ENCODE measurements around the gene KLHL29.
A peak's percentile ranks its signal among the peaks of the same experiment; 100 is the strongest.

Gene KLHL29

DNA sequence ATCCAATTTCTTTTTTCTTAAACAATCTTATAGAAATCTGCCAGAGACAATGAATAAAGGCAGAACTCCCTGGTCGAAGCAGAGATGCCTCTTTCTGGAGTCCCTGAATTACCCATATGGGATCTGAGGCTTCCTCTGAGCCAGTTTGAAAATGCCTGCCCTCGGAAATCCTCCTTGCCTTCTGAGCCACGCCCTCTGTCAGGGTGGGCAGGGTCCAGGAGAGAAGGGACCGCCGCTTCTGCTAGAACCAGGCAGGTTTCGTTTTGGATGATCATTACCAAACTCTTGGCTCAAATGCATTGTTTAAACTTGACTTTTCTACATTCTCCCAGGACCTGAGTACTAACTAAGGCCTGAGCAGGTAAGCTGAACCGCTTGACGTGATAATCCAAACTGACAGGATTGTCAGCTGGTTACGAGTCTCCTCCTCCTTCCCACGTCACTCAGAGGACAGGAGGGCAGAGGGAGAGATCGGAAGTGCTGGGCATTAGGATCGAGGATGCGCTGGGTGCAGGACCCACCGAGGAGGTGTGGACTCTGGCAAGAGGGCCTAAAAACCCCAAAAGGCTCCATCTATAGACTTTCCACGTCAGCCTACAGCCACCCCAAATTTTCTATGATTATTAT, 128.4 kb downstream of the KLHL29 start:
- DNase-seq (ENCODE audit: low read depth) = no peak

DNA sequence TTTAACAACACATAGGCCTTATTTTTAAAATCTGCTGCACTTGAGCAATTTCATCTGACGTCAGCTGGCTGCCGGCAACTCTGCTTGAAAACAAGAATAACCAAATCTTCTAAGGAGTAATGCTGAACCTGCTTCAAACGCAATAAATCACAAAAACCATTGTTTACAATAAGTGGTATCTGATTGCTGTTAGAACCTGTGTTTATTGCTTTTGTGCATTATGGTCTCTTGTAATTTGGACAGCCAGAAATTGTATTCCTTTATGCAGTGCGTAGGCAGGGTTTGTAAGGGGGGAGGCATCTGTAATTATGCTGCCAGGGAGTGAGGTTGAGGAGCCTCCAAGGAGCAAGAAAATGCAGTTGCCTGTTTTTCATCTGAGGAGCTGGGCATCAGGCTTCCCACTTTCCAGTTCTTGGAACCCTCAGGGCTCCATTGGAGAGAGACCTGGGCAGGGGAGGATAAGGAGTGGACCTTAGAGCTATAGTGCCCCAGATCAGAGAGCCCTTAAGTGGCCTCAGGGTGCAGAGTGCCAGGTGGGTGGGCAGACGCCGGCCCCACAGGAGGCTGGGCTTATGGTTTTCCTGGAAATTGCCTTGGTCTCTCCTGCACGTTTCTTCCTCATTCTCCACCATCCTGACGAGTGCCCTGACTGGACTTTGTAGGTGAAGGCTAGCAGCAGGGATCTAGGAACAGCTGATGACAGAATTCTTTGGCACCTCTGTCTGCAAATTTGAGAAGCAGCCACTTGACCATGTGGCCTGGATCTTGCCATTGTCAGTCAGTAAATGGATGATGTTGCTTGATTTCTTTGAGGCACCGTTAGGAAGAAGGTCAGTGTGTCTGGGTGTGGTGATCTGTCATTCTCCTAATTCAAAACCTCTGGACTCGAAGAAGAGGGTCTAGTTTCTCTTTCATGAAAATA, 129.2 kb downstream of the KLHL29 start:
- no peak for DNase-seq (ENCODE audit: low read depth)

DNA sequence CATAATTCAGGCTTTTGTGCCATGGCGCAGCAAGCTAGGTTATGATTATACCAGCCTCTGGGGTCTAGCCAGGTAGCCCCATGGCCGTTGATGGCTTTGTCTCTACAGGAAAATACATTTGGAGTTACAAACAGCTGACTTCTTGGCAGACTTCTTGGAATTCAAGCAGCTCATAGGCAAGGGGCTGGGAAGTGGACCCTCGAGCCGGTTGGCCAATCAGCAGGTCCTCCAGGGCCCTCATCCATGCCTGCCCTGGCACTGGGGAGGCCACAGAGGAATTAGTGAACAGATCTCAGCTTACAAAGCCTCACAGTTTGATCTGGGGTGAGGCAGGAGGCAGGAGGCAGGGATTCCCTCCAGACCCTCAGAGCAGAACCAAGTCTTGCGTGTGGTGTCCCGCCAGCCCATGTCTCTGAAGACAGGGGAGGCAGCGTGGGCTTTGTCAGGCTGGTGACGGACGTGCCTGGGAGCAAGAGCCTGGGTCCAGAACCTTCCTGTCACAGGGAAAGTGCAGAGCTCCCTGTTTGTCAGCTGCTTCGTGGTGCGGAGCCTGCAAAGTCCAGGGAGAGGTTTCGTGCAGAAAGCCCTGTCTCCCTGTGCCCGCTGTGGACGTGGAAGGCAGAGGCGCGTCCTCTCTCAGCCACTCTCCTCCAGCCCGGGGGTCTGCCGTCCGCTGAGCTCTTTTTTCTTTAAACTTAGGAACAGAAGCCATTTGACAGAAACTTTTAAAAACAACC, 131.7 kb downstream of the KLHL29 start:
- no peak for DNase-seq (ENCODE audit: low read depth)

DNA sequence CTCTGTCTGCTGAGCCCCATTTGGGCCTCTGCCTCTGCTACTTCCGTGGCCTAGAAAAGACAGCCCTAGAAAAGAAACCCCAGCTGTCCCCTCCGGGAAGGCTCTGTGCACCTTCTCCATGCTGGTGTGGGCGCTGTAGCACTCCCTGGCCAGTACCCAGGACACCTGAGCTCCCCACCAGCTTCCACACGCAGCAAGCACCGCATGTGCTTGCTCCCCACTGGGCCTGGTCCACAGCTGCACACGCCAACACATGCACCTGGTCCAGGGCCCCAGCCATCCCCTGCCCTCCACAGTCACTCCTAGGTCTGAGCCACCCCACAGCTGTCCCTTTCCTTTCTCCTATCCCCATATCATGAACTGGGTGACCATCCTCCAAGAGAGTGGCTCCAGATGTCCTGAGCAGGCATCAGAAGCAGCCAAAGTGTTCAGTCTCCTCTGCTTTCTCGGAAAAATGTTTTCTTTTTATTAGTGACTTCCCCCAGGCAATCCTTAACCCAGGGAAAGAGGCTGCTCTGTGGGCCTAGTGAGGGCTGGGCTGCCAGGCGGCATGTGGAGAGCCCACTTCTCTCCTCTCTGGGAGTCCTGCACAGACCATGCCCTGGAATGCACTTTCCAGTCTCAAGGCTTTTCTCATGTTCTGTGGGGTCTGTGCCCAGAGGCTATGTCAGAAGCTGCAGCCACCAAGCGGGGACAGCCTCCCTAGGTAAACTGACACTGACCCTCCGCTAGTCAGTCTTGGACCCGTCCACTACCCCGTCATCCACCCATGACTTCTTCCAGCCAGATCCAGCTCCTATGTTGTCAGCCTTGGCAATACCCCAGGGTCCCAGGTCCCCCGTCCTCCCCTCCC, 133.7 kb downstream of the KLHL29 start:
- DNase-seq (ENCODE audit: low read depth) = no peak

DNA sequence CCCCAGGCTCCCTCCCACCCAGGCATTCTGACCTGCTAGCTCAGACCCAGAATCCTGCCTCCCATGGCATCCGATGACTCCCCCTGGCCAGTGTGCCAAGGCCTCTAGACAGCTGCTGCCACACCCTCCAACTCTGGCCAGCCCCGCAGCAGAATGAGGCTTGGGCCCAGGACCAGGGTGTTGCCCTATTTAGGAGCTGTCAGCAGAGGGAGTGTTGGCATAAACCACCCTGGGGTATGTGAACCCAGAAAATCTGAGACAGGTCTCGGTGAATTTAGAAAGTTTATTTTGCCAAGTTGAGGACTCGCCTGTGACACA, 134.3 kb downstream of the KLHL29 start:
- DNase-seq (ENCODE audit: low read depth) = no peak

DNA sequence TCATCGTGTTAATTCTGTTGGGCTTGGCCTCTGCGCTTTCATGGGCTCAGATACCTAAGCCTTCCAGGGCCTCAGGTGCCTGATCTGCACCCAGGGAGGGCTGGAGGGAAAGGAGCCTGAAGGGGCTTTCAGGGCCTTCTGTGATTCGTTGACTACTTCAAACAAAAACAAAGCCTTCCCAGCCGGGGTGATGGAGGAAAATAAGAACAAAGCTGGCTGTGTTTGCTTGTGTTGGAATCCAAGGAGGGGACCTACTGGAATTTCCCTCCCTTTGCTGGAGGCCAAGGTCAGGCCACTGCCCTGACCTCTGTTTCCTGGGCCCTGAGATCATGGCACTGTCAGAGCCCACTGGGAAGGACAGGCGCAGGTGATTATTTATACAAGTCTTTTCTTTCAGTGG, 135.3 kb downstream of the KLHL29 start:
- no peak for DNase-seq (ENCODE audit: low read depth)

DNA sequence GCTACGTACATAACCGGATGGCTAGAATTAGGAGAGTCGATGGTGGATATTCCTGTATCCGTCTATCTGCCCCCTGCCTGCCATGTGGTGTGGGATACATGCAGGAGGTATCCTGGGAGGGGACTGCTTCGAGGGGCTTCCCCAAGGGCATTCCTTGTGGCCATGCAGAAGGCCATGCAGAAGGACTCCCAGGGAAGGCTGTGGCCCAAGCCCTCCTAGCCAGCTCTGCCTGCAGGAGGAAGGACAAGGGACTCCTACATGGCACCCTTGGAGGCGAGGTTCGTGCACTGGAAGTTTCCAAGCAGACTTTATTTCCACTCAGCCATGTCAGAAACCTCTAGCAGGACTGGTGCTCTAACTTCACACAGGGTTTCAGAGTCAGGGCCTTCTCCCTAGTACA, 136.1 kb downstream of the KLHL29 start:
- no peak for DNase-seq (ENCODE audit: low read depth)

DNA sequence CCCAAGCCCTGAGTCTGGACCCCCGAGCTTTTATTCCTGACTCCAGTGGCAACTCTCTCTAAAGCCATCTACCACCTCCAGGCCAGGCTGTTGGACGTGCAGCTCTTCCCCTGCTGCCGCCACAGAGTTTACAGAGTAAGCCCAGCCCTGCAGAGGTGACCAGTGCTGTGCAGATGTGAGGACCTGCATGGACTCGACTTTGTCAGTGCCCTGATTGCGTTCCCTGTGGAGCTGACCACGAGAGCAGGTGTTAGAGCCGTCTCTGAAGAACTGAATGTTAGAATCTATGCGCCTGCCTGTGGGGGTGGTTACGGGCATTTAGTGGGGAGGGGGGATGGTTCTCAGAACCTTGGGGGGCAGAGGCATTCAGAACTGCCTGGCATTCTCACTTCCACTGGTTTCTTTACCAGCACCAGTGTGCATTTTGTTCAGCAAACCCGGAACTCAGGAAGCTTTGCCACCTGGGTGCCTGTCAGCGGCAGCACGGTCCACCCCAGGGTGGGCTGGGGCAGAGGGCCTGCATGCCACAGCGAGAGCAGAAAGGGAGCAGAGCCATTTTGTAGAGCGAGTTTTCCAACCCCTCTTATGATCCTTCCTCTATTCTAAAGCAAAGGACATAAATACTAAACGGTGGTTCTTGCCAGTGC, 137.9 kb downstream of the KLHL29 start:
- no peak for DNase-seq (ENCODE audit: low read depth)

DNA sequence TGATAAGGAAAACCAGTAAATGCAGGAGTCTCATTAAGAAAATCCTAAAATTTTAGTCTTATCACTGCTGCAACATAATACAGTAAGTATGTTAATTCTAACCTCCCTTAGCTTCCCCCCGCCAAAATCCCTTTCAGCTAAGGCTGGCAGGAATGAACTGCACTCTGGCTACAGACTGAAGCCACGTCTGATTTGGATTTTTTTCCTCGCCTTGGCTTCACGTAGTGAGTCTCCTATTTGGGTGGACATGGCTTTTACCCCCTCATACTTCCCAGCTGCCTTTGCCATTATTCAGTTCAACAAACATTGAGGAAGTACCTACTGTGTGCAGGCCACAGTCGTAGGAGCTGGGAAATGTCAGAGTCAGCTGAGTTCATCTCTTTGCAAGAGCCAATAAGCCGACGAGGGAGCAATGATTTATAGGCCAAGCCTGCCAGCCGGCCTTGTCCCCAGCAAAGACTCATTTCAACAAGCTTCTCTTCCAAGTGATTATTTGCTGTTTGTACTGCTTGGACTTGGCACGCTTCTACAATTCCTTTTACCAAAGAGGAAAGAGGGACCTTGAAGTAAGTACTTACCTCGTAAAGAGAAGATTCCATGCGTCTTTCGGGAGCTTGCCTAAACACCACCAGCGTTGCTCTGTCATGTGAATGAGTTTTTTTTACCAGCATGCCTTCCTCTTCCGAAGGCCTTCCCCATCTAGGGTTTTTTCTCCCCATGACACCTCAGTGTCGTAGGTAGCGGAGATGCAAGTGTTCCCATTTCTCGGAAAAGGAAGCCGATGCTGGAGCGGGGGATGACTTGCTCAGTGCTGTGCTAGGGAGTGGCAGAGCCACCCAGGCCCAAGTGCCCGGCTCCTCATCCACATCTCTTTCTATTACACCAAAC, 138.6 kb downstream of the KLHL29 start:
- DNase-seq (ENCODE audit: low read depth) = peak; percentile 23

DNA sequence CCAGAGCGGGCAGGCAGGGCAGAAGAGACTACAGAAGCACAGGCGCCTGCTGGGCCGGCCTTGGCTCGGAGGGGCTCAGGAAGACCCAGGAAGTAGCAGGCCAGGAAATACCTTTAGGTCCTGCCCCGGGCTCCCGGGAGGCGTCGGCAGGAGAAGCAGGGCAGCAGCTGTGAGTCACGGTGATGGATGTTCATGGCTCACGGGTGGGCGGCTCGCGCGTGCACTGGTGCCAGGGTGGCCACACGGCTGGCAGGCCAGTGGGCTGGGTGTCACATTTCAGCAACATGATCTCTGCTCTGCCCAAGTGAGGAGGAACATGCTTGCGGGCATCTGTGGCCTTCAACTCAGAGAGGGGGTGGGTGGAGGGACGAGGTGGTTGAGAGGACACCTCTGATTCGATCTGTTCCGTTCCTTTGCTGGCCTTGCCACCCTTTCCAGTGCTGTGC, 139.3 kb downstream of the KLHL29 start:
- peak; percentile 76 for DNase-seq (ENCODE audit: low read depth)

DNA sequence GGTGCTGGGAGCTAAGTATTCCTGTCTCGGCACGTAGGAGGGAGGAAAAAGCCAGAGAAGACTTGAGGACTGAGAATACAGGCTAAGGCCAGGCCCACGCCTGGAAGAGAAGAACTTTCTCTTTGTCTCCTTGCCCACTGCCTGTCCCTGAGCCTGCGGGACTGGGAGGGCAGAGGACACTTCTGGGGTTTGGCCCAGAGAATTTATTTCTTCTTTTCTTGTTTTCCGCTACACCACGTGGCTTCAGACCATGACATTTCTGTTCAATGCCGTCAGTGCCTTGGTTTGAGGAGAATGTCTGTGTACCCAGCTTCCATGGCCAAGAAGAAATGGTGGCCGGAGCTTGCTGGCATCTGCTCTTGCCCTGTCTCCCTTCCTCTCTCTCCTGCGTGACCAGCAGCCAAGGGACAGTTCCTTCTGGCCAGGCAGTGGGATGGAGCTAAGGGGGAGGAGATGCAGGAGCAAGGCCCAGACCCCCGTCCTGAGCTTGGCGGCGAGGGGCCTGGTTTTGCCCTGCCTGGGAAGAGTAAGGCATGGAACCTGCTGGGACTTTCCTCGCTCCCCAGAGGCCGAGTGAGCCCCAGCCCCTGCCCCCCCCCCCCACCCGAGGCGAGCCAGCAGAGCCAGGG, 140.3 kb downstream of the KLHL29 start:
- no peak for DNase-seq (ENCODE audit: low read depth)

DNA sequence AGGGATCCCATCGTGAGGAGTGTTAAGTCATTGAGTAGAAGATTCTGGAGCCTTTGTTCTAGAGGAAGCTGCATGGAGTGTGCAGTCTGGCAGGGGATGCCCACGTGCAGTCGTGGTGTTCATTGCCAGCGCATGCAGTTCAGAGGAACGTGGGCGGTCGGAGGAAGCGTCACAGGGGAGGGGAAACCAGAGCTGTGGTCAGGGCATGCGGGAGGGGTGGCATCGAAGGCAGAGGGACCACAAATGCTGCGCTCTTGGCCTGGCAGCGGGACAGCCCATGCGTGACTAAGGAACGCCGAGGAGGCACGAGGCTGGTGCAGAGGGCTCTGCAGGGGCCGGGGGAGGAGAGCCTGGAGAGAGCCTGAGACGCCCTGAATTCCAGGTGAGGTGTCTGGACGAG, 141.1 kb downstream of the KLHL29 start:
- DNase-seq (ENCODE audit: low read depth) = no peak

DNA sequence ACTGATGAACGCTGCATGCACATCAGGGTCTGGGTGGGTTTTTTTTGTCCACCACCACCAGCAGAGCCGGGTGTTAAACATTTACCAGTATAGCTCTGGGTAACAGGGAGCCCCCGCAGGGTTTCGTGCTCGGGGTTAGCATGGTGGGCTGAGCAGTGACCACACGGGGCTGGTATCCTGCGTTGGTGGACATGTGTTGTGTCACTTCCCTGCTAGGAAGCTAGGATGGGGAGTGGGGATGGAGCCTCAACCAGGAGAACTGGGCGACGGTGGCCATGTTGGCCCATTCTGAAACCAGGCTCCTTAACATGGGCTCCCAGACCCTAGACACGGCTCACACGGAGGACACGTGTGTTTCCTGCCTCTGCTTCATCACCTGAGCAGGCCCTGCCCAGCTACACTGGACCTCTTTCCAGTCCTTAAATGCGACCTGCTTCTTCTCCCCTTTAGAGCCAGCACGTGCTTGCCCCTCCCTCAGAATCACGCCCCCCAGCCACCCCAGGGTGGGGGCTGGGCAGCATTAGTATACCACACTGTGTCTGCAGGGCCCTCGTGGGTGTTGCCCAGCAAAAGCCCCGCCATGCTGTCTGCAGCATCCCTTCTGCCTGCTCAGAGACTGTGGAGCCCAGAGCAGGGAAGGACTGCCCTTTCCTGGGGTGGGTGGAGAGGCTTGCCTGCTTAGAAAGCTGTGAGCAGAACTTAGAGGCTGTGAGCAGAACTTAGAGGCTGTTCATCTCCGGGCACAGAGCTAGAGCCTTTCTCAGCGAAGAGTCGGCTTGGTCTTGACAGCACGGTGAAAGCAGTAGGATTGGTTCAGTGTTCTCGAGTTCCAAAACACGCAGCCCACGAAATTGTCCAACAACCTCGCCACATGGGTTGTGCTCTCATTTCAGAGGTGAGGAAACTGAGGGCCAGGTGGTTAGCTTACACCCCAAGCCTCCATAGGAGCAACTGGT, 142.1 kb downstream of the KLHL29 start:
- DNase-seq (ENCODE audit: low read depth) = no peak

DNA sequence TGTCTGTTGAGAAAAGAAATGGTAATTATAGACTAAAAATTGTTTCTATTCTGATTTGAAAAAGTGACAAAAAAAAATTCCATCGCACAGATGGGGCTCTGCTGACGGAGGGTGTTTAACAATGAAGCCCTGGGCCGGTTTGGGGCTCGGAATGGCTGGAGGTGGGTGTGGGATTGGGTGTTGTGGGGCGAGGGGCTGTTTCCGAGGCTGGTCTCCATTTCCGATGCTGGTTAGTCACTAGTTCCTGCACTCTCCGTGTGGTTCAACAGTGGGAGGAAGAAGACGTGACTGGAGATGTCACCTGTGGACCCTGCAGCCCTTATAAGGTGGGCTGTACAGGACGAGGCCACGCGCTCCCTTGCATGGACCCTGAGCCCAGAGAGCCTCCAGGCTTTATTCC, 143.2 kb downstream of the KLHL29 start:
- no peak for DNase-seq (ENCODE audit: low read depth)

DNA sequence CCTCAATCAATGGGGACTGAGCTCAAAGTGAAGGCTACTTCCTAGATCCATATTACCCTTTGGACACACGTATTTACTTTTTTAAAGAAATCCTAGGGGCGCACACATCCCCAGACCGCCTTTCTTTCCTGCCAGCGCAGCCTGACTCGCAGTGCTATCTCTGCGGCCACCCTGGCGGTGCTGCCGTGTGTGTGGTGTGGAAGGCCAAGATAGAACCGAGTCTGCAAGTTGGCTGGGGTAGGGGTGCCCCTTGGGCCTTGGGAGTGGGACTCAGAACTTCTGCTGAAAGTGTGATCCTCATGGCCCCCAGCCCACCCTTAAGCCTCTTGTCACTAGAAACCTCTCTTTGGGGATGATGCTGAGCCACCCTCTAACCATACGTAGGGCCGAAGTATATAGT, 143.7 kb downstream of the KLHL29 start:
- DNase-seq (ENCODE audit: low read depth) = no peak

DNA sequence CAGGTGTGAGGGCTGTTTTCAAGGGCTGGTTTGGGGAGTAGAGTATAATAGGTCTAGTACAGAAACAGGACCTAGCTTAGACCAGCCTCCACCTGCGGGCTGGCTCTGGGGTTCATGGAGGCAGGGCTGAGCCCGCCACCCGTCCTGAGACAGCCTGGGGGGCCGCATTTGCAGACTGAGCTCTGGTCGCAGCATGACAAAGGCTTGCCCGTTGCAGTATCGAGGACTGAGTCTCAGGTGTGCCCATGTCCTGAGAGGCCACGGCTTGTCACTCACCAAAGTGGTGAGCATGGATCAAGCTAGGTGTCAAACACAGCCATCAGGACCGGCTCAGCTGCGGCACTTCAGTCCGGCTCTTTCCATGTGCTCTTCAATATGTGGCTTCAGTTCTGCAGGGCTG, 144.7 kb downstream of the KLHL29 start:
- no peak for DNase-seq (ENCODE audit: low read depth)

DNA sequence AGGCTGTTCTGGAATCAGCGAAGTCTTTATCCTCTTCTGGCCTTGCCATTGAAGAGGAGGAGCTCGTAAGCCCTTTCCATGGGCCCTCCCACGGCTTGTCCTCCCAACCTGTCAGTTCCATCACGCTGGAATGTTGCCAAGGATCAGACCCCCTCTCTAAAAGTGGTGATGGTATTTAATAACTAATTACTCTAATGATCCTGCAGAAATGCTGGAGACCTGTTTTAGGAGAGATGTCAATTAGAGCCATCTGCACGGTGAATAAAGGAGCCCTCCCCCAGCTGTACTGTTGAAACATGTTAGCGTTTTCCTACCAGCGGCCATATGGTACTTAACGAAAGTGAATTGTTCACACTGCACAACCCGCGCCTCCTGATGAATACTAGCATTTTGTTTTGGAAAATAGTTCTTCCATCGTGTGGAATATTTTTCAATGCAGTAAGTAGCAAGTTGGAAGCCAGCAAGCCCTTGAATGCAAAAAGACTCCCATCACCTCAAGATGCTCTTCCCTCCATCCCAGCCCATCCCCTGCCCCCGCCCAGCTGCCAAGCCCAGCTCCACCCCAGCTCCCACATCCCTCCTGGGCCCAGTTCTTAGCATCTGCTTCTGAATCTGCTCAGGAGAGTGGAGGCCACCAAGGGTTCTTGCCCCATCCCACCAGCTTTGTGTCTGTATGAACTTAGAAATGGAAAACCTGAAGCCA, 145.4 kb downstream of the KLHL29 start:
- DNase-seq (ENCODE audit: low read depth) = no peak

DNA sequence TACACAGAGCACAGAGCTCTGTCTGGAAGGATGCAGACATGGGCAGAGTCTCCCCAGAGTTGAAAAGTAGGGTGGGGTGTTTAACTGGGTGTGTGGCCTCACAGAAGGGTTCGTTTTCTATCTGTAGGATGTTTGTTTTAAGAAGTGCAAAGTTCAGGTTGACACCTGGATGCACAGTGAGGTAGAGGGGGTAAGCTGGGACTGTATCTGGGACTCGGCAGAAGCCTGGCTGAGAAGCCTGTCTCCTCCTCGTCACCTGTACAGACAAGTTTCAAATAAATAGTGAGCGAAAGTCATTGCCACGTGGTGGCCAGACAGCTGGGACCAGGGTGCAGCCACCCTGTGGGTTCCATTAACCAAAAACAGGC, 145.9 kb downstream of the KLHL29 start:
- DNase-seq (ENCODE audit: low read depth) = no peak

All from EH (cell line).